Urothelium cell line (cell line): ENCODE data around the gene KLRF2.
"Not testable (repeated sequence)": the region's sequence is repeated elsewhere in the genome, so short reads cannot be mapped to it uniquely, and the experiment has no call there.

Experiments
- DNase-seq: peaks from one replicate; pipeline ENCODE4 v3.0.0; 2011; ENCODE audit warnings: low spot score, mixed read lengths
- FAIRE-seq: peaks from 2 replicates; lab custom pipeline; 2011; peaks lifted over from hg19 to GRCh38; lab: Jason Lieb, UNC

KLRF2 gene, protein sequence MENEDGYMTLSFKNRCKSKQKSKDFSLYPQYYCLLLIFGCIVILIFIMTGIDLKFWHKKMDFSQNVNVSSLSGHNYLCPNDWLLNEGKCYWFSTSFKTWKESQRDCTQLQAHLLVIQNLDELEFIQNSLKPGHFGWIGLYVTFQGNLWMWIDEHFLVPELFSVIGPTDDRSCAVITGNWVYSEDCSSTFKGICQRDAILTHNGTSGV

DNA sequence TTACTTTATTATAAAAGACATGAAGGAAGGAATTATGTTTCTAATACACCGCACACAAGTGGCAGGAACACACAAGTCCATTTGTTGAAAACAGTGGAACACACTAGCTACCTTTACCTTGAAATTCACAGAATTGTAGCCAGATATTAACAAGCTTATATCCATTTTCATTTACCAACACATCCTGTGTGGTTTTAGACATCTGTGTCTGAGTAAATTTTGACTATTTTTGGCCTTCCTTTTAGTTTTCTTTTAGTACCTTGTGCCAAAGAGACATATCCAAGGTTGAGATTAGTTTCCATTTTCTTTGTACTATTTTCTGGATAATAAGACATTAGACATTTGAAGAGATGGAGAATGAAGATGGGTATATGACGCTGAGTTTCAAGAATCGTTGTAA lies at the start of gene KLRF2:
KLRF2 (plus strand) TSS at position 244 of the 400 bp plus-strand sequence; CDS start at position 351, 107 bp downstream.
- no peak for DNase-seq
- peak; percentile 48 for FAIRE-seq

DNA sequence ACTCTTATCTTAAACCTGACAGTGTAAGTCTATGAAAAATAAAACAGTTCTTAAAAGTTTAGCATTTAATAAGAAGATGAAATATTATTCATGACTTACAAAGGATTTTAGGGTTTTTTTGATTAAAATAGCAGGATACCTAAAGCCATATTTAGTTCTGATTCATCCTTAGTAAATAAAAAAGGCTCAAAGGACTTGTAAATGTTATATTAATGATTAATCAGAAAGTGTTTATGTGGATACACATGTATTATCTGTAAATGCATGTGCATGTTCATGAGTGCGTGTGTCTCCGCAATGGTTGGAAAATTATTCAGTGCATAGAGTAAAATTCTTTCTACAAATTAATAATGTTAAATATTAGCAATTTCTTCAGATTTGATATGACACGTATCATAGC lies 49.6 kb upstream of the KLRF2 start:
- FAIRE-seq: no peak
- no peak for DNase-seq

DNA sequence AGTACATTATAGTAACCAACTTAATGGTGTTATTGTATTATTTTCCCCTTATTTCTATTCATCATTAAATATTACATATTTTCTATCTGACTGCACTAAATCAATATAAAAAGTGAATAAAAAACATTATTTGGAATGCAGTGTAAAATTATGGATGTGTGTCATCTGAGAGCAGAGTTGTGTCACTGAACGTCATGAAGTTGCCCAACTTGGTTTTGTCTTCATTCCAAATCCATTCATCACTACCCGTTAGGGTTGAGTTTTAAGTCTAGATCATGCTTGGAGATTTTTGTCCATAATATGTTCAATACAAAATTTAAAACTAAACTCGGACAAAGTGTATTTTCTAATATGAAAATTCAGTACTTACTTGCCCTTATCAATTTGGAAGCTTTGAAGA lies 37.9 kb upstream of the KLRF2 start:
- DNase-seq (no peak), FAIRE-seq (no peak)

DNA sequence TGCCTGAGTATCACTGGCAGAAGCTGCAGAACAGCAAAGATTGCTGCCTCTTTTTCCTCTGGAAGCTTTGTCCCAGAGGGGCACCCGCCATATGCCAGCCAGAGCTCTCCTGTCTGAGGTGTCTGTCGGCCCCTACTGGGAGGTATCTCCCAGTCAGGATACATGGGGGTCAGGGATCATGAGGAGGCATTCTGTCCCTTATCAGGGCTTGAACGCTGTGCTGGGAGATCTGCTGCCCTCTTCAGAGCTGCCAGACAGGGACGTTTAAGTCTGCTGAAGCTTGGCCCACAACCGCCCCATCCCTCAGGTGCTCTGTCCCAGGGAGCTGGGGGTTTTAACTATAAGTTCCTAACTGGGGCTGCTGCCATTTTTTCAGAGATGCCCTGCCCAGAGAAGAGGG lies 32.4 kb upstream of the KLRF2 start:
- FAIRE-seq: no peak
- no peak for DNase-seq

DNA sequence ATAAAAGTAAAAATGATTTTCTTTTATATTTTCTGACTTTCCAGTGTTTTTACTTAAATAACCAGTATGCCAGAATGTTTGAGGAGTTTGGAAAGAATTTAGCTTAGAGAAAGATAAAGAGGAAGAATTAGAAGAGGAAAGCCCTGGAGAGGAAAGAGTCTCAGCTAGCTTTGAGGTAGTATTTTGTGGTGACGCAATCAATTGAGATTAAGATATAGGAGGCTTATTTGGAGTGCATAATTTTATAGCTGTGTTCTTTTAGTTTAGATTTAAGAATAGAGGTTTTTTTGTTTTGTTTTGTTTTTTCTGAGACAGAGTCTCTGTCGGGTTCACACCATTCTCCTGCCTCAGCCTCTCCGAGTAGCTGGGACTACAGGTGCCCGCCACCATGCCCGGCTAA lies 30.2 kb upstream of the KLRF2 start:
- DNase-seq (no peak), FAIRE-seq (no peak)

DNA sequence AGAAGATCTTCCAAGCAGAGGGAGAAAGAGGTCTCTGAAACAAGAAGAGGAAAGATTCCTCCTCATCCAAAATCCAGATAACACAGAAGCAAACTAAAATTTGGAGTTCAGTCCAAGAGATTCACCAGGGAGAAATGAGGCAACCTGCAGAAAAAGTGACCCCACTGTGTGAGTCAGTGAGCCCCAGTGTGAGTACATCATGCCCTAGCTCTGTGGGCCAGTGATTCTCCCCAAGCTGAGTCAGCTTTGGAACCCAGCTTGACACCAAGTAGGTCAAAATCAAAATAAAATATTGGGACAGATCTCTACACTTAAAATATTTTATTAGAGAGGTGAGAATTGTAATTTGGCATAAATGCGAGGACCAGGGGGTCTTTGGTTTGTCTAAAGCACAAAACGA lies 29.4 kb upstream of the KLRF2 start:
- DNase-seq (no peak), FAIRE-seq (no peak)

DNA sequence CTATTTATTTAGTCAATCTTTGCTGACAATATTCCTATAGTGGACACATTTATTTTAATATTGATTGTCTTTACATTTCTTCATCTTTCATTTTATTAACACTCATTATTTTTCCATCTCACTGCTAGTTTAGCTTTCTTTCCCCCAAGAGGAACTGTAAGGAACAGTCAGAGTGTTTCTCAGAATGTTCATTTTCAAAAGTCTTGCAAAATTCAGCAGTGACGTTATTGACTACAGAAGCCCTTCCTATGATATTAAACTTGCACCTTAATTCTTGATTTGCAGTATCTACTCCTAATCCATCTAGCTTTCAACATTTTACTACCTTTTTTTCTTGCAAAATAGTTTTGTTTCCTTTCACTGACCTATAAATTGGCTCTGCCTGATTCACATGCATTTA lies 25.1 kb upstream of the KLRF2 start:
- FAIRE-seq (no peak), DNase-seq (no peak)

DNA sequence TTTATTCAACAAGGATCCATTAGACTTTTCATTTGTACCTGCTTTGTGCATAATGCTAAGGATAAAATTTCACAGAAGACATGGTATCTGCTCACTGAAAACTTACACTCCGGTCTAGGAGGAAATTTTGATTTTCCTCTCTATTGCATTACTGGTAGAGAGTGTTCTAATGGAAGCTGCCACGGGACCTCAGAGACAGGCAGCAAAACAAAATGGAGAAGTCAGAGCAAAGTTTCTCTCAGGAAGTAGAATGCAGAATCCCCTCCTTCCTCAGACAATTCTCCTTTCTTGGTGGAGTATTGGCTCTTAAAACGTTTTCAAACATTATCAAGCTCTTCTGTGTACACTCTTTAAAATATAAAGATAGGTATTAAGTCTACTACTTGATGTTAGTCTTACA lies 24.4 kb upstream of the KLRF2 start:
- no peak for DNase-seq
- FAIRE-seq: no peak

DNA sequence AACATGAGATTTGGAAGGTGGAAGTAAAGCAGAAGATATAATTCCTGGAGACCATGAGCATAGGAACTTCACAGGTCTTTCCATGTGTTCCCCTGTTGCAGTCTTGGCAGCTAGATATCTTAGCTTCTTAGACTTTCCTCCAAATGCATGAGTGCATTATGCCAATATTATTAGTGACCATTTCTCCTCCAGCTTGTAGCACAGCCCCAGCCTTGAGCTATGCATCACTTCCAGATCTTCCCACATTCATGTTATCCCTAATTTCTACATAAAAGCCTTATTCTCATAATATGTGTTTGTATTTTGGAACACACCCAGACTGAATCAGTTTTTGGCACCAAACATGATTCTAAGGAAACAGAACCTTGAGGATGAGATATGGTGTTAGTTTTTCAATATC lies 23.2 kb upstream of the KLRF2 start:
- DNase-seq: no peak
- peak; percentile 5 for FAIRE-seq

DNA sequence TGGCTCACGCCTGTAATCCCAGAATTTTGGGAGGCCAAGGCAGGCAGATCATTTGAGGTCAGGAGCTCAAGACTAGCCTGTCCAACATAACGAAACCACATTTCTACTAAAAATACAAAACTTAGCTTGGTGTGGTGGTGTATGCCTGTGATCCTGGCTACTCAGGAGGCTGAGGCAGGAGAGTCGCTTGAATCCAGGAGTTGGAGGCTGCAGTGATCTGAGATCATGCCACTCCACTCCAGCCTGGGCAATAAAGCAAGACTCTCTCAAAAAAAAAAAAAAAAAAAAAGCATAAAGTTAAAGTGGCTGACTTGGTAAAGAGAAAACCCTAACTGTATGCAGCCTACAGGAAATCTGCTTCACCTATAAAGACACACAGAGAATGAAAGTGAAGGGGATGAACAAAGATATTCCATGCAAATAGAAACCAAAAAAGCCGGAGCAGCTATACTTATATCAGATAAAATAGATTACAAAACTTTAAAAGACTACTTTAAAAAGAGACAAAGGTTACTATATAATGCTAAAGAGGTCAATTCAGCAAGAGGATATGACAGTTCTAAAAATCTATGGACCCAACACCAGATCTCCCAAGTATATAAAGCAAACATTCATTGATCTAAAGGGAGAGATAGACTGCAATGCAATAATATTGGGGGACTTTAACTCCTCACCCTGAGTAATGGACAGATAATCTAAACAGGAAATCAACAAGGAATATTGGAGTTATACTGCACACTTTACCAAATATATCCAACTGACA lies 16.2 kb upstream of the KLRF2 start:
- FAIRE-seq (peak; percentile 44), DNase-seq (no peak)

DNA sequence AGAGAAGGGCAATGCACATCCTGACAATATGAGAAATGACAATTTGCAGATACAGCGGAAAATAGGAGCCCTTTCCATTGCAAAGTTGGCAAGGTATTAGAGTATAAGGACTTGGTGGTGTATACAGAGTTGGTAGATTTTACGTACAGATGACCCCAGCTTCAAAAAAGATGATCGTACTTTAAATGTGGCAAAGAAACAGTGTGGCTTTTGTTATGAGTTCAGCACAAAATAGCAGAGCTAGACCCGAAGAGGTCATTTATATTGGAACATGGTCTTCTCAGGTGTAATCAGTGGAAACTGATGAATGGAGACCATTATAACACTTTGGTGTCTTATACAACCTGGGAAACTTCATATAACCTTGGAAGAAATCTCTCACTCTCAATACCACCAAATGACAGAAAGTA lies 14.4 kb upstream of the KLRF2 start:
- no peak for DNase-seq
- FAIRE-seq: no peak

DNA sequence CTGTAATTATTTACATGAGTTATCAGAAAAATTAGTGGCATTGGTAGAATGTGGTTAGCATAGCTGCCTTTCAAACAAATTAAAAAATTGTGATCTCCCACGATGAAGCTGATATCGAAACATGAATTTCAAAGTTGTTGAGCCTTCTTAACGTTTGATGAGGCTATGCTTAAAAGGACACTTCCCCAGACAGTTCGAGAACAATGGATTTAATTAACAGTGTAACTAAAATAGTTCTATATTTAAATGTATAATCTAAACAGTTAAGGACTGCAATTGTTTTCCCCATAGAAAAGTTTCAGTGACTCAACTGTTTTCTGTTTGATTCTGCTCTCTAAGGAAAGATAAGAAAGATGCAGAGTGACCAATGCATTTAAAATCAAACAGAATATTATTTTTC lies 13.8 kb upstream of the KLRF2 start:
- no peak for DNase-seq

DNA sequence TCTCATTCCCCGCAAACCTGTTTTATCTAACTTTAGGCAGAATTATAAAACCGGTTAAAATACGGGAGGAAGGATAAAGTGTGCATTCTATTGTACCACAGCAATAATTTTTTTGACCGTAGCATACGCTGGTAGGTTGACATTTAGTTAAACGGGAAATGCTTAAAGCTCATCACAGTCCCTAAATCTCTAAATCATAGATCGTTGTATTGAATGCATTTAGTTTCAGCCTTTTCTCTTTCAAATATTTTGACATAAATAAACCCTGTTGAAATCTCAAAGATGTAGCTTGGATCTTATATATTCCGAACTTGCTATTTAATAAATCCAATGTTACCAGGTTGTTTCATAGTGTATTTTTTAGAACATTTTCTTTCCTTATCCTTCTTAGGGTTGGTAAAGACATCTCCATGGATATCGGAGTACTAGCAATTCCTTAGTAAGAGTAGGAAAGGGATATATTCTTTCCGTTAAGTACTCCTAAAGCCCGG lies 12.9 kb upstream of the KLRF2 start:
- no peak for DNase-seq
- FAIRE-seq: no peak

More for the DNA sequence above, 13.8 kb upstream of the KLRF2 start:
- no peak for FAIRE-seq

DNA sequence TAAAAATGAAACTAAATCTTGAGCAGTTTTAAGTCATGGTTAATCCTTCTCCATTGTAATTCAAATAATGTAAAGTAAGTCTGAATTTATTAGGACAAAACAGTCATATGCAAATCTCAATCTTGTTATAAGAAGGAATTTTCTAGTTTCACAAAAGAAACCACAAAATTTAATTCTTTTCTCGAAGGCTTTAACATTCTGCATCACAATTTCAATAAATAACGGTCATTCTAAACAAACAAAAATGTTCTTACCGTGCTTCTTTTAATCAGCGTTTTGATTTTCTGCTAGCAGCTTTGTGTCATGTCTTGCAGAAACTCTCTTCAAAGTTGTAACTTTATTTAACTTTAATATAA lies 12.4 kb upstream of the KLRF2 start:
- no peak for DNase-seq
- FAIRE-seq: no peak

DNA sequence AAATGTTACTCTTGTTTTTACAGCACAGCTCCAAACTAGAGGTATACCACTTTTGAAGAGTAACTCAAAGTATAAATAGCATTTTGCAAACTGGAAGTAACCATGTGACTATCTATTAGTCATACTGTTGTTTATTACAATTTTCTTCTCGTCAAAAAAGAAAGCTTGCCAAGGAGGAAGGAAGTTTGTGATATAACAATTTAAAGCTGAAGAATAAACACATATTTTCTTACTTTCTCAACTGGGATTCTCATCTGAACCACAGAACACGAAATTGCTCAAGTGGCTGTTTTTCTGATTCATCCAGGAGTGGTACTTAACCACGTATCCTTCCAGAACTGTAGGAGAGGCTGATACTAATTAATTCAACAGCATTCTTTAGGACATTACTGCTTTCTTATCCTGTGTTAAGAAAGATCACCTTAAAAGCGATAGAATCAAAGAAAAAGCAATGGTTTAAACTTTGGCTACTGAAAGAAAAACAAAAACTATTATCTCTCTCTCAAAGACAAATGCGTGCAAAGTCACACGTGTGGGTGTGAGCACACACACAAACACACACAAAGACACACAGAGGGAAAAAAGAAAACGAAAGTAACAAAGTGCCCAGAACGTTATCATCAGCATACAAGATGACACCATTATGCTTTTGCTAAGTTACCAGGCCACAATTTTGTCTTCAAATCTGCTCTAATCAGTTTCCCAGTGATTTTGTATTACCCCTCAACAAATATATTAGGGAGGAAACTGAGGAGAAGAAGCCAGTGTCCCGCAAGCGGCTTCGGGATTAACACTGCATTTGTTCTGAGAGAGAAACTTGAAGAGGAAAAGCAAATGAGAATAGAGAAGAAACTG lies 11.8 kb upstream of the KLRF2 start, which contains the start of gene CLEC2B:
CLEC2B (minus strand) TSS at position 48 of the 855 bp plus-strand sequence.
- peak; percentile 74 for FAIRE-seq
- DNase-seq: peak; percentile 29

DNA sequence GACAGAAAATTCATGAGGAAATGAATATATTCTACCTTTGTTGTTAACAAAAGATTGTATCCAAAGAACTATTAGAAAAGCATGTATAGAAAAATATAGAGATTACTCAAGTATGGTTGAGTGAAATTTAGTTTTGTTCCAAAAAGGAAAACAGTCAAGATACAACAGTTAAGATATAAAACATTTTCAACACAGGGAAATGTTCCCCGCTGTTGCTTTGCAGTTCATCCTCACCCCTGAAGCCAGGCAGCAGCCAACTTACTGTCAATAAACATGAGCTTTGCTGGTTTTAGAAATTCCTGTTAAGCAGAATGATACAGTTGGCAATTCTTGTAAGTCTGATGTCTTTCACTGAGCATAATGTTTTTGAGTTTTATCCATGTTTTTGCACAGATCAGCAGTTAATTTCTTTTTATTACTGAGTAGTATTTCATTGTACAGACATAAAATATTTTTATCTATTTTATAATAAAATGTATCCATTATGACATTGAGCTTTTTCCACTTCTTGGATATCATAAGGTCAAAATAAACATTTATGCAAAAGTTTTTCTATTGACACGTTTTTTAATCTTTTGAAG lies 10.9 kb upstream of the KLRF2 start:
- peak; percentile 18 for DNase-seq
- FAIRE-seq: no peak

DNA sequence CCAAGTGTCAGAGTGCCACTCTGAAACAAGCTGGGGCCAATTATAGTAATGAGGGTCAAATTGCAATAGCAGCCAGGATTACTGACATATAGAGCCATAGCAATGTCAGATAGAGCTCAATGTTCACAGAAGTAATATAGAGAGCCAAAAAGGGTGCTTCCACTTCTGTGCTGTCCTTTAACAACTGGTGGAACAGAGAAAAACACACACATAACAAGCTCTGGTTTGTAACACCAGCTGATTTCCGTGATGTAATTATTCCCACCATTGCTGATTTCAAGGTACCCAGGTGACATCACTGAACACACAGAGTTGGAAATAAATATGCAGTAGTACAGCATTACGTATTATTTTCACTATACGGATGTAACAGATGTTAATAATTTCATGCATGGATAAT lies 9.1 kb upstream of the KLRF2 start:
- FAIRE-seq (peak; percentile 78), DNase-seq (no peak)

DNA sequence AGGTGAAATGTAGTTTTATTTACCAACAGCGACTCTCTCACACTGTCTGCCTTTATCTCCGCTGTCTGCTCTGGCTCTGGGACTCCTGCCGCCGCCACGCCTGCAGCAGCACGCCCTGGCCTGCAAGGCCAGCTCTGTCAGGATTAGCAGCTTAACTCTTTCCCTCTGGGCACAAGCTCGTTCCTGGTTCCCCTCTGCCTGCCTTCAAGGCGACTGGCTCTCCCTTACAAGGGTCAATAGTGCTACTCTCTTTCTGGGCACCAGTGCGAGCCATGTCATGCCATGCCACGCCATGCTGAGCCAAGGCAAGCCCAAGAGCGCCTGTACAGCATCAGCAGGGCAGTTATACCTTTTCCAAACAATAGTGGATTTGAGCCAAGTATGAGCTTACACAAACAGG lies 8.5 kb upstream of the KLRF2 start:
- DNase-seq: no peak
- FAIRE-seq: no peak

DNA sequence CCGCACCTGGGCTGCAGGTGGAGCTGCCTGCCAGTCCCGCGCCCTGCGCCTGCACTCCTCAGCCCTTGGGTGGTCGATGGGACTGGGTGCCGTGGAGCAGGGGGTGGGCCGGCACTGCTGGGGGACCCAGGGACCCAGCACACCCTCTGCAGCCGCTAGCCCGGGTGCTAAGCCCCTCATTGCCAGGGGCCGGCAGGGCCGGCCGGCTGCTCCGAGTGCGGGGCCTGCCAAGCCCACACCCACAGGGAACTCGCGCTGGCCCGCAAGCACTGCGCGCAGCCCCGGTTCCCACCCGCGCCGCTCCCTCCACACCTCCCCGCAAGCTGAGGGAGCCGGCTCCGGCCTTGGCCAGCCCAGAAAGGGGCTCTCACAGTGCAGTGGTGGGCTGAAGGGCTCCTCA lies 5.2 kb upstream of the KLRF2 start:
- FAIRE-seq, DNase-seq: not testable (repeated sequence)

DNA sequence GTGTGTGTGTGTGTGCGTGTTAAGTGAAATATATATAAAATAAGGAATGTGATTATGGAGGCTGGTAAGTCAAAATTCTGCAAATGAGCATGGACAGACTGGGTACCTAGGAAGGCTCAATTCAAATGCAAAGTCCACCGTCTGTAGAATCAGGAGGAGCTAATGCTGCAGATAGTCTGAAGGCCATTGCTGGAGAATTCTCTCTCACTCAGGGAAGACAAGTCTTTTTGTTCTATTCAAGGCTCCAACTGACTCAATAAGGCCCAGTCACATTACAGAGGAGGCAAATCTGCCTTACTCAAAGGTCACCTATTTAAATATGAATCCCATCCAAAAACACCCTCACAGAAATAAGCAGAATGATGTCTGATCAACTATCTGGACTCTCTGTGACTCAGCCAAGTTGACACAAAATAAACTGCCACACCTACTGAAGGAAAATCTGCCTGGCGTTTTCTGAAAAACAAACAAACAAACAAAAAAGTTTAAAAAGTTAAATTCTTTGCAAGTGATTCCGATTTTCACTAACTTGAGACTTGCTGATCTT lies 684 bp upstream of the KLRF2 start:
- DNase-seq (no peak), FAIRE-seq (no peak)

DNA sequence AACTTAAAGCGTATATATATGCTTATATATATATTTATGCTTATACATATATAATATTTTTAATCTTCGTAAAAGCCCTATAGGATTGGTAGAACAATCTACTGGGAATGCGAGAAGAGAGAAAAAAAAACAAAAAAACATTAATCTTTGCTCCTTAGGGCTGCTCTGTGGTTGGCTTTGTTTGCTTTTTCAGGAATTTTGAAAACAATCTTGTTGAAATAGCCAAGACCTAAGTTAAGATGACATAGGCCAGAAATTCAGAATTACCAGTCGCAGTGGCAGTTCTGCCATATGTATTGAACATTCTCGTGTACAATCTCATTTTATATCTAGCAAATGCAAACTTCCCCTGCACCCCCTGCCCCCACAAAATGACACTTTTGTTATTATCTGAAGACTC lies 699 bp downstream of the KLRF2 start:
- FAIRE-seq (no peak), DNase-seq (no peak)
